ENCODE measurements around the gene MAPK13.

The MAPK13 gene

DNA sequence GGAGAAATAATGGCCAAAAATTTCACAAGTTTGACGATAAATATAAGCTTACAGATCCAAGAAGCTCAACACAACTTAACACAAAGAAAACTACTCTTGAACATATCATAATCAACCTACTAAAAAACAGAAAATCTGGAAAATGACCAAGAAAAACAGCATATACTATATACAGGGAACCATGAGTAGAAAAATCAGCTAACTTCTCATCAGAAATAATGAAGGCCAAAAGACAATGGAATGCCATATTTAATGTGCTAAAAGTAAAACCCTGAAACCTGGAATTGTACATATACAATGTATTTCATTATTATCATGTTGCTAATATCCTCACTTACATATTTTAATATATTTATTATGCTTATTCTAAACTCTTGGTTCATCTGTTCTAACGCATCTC, 25.3 kb downstream of the MAPK13 start:
- DNase-seq = no peak

GRCh38 chr6:36160147-36160760, 29.9 kb downstream of the MAPK13 start:
- no peak for DNase-seq

DNA sequence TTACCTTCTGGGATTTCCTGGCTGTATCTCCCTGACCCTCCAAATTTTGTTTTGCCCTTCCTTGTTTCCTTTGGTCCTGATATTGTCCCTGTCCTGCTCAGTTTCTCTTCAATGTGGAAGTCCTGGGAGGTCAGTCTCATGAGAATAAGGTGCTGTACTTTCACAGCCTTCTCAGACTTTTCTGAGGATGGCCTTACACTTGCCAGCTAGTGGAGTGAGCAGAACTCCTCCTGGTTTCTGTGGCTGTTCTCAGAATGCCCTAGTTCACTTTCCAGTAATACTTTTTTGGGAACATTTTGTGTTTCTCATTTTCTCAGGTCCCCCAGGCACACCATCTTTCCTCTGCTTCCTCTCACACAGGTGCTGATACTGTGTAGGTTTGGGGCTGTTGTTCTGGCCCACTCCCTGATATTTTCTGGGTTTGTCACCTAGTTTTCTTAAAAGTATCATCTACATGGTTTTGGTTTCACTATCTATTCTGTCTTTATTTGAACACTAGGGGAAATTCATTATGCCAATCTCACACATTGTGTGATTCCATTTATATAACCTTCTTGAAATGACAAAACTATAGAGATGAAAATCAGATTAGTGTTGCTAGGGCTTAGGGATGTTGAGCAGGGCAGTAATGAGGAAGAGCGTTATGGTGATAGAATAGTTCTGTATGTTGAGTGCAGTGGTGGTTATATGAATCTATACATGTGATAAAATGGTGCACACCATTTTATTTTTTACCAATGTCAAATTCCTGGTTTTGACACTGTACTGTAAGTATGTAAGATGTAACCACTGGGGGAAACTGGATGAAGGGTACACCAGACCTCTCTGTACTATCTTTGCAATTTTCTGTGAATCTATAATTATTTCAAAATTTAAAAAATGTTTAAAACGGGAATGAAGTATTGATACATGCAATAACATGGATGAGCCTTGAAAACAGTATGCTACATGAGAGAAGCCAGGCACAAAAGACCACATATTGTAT, 39.0 kb downstream of the MAPK13 start:
- no peak for DNase-seq

- no peak for DNase-seq
Observed at GRCh38 chr6:36170704-36171103, 40.4 kb downstream of the MAPK13 start.

DNA sequence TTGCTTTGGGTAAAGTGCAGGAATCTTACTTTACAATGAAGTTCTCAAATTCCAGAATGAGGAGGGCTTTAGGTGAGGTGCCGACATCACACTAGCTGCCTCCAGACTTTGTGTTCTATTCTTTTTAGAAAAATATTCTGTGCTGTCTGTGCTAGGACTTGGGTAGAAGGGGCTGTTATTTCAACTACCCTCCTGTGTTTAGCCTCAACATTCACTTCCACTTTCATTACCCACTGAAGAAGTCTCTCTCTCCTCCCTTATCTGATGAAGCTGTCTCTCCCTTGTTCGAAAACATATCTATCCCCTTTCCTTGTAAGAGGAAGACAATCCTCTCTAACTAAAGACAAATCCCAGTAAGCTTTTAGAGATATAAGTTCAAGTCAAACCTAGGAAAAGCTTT, 41.3 kb downstream of the MAPK13 start:
- DNase-seq = no peak

- DNase-seq = no peak
Observed at GRCh38 chr6:36177166-36177565, 46.9 kb downstream of the MAPK13 start.

DNA sequence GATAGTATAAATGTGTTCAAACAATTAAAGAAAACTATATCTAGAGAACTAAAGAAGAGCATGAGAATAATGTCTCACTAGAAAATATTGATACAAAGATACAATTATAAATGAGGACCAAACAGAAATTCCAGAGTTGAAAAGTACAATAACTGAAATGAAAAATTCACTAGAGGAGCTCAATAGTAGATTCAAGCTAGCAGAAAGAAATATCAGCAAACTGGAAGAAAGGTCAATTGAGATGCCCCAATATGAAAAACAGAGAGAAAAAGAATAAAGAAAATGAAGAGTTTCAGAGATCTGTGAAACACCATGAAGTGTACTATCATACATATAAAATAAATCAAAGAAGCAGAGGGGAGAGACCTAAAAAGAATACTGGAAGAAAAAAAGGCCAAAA, 48.2 kb downstream of the MAPK13 start:
- no peak for DNase-seq

- no peak for DNase-seq
Observed at GRCh38 chr6:36180126-36180525, 49.8 kb downstream of the MAPK13 start.

DNA sequence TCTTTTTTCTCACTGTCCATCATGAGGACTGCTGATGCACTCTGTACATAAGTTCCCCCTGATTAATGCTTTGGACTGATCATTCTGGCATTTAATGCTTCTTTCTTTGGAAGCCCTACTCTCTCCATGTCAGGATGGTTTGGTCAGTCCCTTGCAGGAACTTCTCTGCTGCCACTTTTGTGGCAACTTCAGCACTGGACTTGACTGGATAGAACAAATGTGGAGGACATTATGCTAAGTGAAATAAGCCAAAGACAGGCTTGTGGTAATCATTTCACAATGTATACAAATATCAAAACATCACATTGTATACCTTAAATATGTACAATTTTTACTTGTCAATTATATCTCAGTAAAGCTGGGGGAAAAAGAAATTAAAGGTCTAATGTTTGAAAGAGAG, 54.0 kb downstream of the MAPK13 start:
- DNase-seq = no peak

- DNase-seq = no peak
Observed at GRCh38 chr6:36186199-36186598, 55.9 kb downstream of the MAPK13 start.

DNA sequence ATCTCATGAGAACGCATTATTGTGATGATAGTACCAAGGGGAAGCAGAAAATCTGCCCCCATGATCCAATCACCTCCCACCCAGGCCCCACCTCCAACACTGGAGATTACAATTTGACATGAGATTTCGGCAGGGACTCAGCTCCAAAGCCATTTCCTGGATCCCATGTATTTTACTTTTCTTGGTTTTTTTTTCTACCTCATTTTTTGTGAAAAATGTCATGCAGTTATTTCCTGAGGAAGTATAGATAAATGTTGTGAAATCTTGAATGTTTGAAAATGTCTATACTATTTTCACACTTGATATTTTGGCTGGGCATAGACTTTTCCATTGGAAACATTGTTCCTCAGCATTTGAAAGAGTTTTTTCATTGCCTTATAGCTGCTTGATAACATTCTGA, 57.1 kb downstream of the MAPK13 start:
- DNase-seq = no peak

Measured in DMS79 (cell line).